ENCODE results near the gene MGAT4B. TPM values are rescaled to one million over a fixed set of nuclear protein-coding genes. Genes with fewer than 3 reads are reported as not detected.
A peak's percentile ranks its signal among the peaks of the same experiment; 100 is the strongest.

The MGAT4B gene
- total and polyA plus RNA-seq, 2 of the 13 experiments (the other 11 are each of a cell fraction or from before 2014, with no cell fraction given) = 93.5 to 130 TPM

- 0% methylated on average over 8 of the region's 81 CpGs for WGBS (ENCODE audit: low lambda C conversion rate)
- DNase-seq (ENCODE audit: low spot score) (peak; percentile 45), ATAC-seq (peak; percentile 9), FAIRE-seq (no peak)
- ChIA-PET POLR2A (interaction anchor here (0.6 to 5.3 kb wide), 11 partner anchors 10 to 197 kb away, joined by 3 to 115 read pairs (median 6); partner anchors contain the start of genes HNRNPH1 and MGAT4B), CTCF (ENCODE audit: low intra/inter-chr PET ratio, low total read pairs) (no interaction called here)
- Histone ChIP-seq H4K20me1 (ENCODE audit: insufficient read depth, low read length) (peaks cover 43% of the 10 kb centered on the region), H3K36me3 (replicated peaks in 1 of 2; ENCODE audit: control insufficient read depth in 1 of 2, insufficient read depth in 2 of 2, low read length in 2 of 2) (peaks cover 12 to 22% of the 10 kb centered on the region in 2 experiments), H3K4me1 (ENCODE audit: insufficient read depth, low read length) (peaks cover 70% of the 10 kb centered on the region), H3K27ac (ENCODE audit: extremely low read length, insufficient read depth, low read length) (peak within 1 kb of the TSS; percentile 99), H3K9me3 (ENCODE audit: low read length) (no peaks in the 10 kb centered on the region), H3K9ac (ENCODE audit: insufficient read depth, low read depth, low read length) (peak within 1 kb of the TSS; percentile 100), H3K4me2 (ENCODE audit: low read depth, low read length) (peak within 1 kb of the TSS; percentile 92), H2AFZ (ENCODE audit: low read length) (no peak within 1 kb of the TSS), H3K79me2 (ENCODE audit: insufficient read depth, low read length) (peaks cover 48% of the 10 kb centered on the region), H3K27me3 (ENCODE audit: control insufficient read depth in 1 of 2, insufficient read depth in 2 of 2, low read length in 2 of 2) (no peaks in the 10 kb centered on the region), H3K4me3 (replicated peaks in 1 of 3; ENCODE audit: insufficient read depth in 1 of 3, low read depth in 2 of 3, low read length in 3 of 3) (peak within 1 kb of the TSS; percentile 97 to 99 (median 99))
- no TSS peak for BruUV-seq (replicated peaks)
- intact Hi-C loops (cut with micrococcal nuclease; ENCODE audit: unreplicated experiment) = no loop called here
- in situ Hi-C loops (cut with HindIII; ENCODE audit: extremely low pct_ligation_motif_present, low pct_unique_long_range_greater_than_20kb) = no loop called here
- TF ChIP-seq ZNF724P (CRISPR knock-in tag; IDR thresholded peaks at IDR 0.05; ENCODE audit: borderline replicate concordance) (0 out of 2 replicates have a peak, but pooled peaks have one; percentile 14), FUBP1 (CRISPR knock-in tag; IDR thresholded peaks at IDR 0.05; ENCODE audit: borderline replicate concordance) (no peak), ATM (IDR thresholded peaks at IDR 0.05; ENCODE audit: borderline replicate concordance) (no peak), KLF11 (CRISPR knock-in tag; IDR thresholded peaks at IDR 0.05) (no peak), ZNF619 (CRISPR knock-in tag; IDR thresholded peaks at IDR 0.05) (no peak; the same call in 1 of the 2 replicates), PCBP1 (IDR thresholded peaks at IDR 0.05; ENCODE audit: borderline replicate concordance, low read depth, low read length) (peak; percentile 85; the same call in 1 of the 2 replicates), LCORL (IDR thresholded peaks at IDR 0.05) (no peak), LCORL (CRISPR knock-in tag; IDR thresholded peaks at IDR 0.05) (0 out of 2 replicates have a peak, but pooled peaks have one; percentile 11), MNT (IDR thresholded peaks at IDR 0.05) (no peak), ZNF784 (CRISPR knock-in tag; IDR thresholded peaks at IDR 0.05; ENCODE audit: borderline replicate concordance) (0 out of 2 replicates have a peak, but pooled peaks have one; percentile 17), MBD4 (IDR thresholded peaks at IDR 0.05; ENCODE audit: borderline replicate concordance, low read length) (no peak), TEF (CRISPR knock-in tag; IDR thresholded peaks at IDR 0.05) (no peak), ZBTB4 (CRISPR knock-in tag; IDR thresholded peaks at IDR 0.05; ENCODE audit: borderline replicate concordance) (peak; percentile 82; the same call in 1 of the 2 replicates)
Observed at GRCh38 chr5:179820483-179821297, 14.0 kb upstream of the MGAT4B start, which contains the start of gene SQSTM1. SQSTM1 (plus strand) TSS chr5:179820905; CDS start chr5:179820937, 32 bp downstream.

Measured in HepG2 (cell line).